ENCODE data around the gene RIPK1.
"Not testable (repeated sequence)": the region's sequence is repeated elsewhere in the genome, so short reads cannot be mapped to it uniquely, and the experiment has no call there.

RIPK1 gene

DNA sequence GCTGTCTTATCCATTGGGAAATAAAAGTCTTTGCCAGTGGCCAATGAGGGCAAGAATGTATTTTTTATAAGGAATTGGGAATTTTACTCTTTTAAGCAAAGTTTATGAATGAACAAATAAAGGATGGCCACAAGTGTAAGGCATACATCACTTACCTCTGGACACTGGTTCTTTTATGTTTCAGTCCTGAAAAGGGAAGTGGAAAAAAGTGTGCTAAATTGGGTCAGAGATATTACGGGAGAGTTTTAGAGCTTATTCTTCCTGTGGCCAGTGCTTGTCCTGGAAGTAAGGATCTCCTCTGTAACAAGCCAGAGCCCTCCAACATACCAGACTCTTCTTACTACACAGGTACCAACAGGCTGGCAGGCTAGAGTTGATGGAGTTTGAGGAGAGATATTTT lies 22.5 kb upstream of the RIPK1 start:
- no peak for DNase-seq (ENCODE audit: low read depth)

DNA sequence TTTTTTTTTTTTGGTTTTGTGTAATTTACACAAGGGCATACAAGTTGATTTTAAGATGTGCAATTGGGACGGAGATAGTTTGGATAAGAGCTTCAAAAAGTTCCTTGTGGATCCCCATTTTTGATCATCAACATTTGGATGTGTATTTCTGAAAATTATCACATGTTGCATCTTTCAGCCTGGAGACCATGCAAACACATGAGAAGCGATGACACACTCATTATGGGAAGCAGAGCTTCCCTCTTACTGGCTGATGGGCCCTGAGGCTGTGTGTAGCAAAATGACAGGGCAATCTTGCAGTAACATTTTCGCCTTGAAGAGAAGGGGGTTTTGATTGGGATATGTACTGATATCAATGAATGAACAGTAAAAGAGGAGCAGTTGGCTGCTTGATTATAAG lies 22.0 kb upstream of the RIPK1 start:
- DNase-seq (ENCODE audit: low read depth) = no peak

GRCh38 chr6:3048009-3048408 lies 20.3 kb upstream of the RIPK1 start:
- not testable (repeated sequence) for DNase-seq (ENCODE audit: low read depth)

DNA sequence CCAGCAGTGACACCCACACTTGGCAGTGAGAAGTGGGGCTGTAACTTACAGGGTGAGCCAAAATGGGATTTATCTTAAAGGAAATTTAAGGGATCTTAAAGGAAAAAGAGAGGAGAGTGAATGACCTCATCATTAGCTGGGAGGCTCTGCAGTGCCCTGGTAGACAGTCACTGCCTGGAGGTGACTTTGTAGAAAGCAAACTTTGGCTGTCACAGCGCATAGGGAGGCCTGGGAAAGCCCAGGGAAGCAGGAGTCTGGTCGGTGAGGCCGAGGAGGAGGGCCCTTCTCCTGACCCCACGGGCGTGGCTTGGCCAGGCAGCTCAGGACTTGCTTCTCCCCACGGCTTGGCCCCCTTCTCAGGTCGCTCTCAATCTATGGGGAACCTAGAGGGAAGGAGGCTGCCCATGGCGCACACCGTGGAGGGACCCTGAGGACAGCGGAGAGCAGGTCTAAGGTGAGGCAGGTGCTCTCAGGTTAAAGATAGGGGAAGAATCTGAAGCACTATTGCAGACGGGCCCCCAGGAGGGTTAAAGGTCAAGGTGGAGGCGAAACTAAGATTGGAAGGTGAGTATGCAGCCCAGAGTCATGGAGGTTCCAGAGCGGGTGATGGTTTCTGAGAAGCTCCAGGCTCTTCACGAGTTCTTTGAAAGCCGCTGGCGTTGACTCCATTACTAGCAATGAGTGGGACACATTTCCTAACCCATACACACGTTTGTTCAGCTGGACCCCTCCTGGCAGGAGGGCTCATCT lies 15.6 kb upstream of the RIPK1 start:
- no peak for DNase-seq (ENCODE audit: low read depth)

- DNase-seq (ENCODE audit: low read depth) = no peak
Measured at GRCh38 chr6:3053231-3053508, 15.1 kb upstream of the RIPK1 start.

DNA sequence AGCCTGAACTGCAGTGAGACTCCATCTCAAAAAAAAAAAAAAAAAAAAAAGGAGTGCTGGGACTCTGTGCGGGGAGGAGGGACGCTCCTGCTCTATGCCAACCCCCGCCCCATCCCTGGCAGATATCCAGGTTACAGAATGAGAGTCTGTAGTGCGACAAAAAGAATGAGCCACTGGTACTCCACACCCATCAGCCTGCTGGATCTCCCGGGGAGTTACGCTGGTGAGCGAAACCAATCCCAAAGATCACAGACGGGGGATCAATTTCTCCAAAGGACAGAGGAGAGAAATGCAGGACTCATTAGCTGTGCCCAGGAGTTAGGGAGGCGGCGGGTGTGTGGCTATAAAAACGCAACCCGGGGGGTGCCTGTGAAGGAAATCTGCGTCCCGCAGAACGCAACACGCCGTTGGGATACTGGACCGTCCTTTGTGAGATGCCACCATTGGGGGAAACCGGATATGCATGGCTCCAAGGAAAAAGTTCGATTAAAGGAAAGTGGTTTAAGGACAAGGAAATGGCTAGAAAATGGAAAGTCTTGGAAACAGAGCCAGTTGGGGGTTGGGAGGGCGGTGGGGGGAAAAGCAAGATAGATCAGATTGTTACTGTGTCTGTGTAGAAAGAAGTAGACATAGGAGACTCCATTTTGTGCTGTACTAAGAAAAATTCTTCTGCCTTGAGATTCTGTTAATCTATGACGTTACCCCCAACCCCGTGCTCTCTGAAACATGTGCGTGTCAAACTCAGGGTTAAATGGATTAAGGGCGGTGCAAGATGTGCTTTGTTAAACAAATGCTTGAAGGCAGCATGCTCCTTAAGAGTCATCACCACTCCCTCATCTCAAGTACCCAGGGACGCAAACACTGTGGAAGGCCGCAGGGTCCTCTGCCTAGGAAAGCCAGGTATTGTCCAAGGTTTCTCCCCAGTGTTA lies 13.8 kb upstream of the RIPK1 start:
- DNase-seq (ENCODE audit: low read depth) = not testable (repeated sequence)

GRCh38 chr6:3055158-3055499 lies 13.2 kb upstream of the RIPK1 start:
- not testable (repeated sequence) for DNase-seq (ENCODE audit: low read depth)

DNA sequence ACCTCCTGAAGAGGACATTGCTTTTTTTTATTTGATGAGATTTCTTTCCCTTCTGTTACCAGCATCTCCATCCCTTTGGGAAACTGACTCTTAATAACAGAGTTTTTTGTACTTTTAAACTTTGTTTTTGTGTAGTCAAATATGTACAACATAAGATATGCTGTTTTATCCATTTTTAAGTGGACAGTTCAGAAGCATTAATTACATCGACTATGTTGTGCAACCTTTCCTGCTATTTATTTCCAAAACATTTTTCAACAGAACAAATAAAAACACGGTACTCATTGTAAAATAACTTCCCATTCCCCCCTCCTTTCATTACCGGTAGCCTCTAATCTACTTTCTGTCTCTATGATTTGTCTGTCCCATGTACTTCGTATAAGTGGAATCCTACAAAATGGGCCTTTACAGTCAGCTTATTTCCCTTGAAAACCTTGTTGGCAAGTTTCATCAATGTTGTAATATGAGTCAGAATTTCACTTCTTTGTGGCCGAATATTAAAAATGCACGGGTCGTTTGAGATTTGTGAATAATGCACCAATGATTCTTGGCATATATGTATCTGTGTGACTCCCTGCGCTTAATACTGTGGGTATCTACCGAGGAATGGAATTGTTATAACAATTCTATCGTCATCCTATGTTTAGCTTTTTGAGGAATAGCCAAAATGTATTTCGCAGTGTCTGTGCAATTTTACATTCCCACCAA lies 11.1 kb upstream of the RIPK1 start:
- no peak for DNase-seq (ENCODE audit: low read depth)

DNA sequence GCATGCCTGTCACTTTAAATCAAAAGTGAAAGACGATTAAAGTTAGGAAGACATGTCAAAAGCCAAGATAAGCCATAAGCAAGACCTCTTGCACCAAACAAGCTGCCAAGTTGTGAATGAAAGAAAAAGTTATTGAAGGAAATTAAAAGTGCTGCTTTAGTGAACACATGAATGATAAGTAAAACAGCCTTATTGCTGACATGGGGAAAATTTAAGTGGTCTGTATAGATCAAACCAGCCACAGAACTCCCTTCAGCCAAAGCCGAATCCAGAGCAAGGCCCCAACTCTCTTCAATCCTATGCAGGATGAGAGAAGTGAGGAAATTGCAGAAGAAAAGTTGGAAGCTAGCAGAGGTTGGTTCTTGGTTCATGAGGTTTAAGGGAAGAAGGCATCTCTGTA lies 9.3 kb upstream of the RIPK1 start:
- DNase-seq (ENCODE audit: low read depth) = no peak

DNA sequence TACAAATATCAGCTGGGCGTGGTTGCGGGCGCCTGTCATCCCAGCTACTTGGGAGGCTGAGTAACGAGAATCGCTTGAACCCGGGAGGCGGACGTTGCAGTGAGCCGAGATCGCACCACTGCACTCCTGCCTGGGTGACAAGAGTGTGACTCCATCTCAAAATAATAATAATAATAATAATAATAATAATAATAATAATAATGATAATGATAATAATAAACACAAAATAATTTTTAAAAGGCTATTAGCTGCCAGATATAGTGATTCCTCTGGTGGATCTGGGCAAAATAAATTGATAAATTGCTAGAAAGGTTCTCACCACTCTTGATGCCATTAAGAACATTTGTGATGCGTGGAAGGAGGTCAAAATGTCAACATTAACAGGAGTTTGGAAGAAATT lies 8.2 kb upstream of the RIPK1 start:
- not testable (repeated sequence) for DNase-seq (ENCODE audit: low read depth)

DNA sequence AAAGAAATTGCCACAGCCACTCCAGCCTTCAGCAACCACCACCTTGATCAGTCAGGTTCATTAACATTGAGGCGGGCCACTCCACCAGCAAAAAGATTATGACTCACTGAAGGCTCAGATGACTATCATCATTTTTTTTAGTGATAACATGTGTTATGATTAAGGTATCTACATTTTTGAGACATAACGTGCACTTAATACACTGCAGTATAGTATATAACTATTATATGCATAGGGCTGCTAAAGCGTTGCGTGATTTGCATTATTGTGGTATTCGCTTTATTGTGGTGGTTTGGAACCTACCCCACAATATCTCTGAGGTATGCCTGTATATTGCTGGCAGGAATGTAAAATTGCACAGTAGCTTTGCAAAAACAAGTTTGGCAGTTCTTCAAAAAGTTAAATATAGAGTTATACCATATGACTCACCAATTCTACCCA lies 6.8 kb upstream of the RIPK1 start:
- no peak for DNase-seq (ENCODE audit: low read depth)

- not testable (repeated sequence) for DNase-seq (ENCODE audit: low read depth)
Measured at GRCh38 chr6:3063340-3063732, 5.0 kb upstream of the RIPK1 start.

DNA sequence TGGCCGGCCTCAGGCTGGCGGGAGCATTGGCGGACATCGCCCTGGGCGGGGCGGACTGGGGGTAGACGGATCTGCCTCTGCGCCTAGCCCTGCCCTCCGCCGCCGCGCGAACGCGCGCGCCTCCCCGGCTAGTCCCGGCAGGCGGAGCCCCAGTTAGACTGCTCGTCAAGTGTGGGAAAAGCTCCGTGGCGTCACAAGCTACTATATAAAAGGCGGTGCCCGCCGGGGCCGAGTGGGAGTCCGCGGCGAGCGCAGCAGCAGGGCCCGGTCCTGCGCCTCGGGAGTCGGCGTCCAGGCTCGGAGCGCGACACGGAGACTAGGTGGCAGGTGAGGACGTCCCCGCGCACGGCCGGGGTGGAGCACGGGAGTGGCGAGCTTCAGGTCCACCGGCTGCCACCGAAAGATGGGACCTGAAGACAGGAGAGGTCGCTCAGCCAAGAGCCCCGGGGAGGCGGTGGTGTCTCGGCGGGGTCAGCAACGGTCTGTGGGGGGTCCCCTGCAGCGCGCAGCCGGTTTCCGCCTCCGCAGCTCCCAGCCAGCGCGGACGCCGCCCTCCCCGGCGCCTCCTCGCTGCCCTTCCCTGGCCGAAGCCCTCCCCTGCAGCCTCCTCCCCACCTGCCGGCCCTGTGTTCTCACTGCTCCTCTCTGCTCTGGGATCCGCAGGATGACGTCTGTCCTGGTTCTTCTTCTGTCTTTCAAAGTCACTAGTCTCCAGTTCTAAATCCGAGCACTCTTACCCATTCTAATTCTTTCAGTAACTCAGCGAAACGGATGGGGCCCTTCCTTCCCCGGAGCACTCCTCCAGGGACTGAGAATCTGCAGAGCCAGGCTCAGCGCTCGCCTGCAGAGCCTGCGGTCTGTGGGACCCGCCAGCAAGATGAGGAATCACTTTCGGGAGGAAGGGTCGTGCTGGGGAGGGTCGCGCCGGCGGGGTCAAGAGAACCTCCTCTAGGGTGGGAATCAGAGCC lies 4.3 kb upstream of the RIPK1 start:
- DNase-seq (ENCODE audit: low read depth) = peak; percentile 83

DNA sequence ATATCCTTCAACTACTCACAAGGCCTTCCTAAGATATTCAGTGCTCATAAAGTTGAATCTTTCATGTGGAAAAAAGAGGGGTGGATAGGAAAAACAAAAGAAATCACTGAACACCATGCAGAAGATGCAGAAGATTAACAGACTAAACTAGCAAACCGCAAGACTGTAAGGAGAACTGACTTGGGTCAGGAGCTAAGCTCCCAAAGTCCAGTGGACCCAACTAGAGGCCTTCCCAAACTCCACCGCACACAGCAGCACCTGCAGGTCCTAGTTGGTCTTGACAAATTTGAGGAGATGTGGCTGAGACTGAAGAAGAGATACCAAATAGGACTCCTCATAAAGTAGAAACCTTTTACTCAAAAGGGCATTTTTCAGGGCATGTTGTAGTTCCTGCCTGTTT lies 3.3 kb downstream of the RIPK1 start:
- no peak for DNase-seq (ENCODE audit: low read depth)

GRCh38 chr6:3072798-3073197 lies 4.5 kb downstream of the RIPK1 start:
- no peak for DNase-seq (ENCODE audit: low read depth)

DNA sequence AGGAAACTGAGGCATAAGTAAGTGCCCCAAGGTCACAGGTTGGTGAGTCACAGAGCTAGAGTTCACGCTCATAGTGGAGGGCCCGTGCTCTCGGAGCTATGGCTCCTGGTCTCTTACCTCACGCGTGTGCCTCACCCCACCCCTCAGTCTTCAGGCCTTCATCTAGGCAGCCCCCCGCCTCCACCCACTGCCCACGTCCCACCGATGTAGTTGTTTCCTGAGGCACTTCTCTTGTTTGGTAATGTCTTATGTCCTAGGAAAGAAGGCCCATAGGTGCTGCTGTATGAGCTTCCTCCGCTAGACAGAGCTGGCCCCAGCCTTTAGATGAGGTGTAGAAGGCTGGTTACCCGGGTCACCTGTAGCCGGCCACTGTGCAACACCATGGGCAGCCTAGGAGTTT lies 5.1 kb downstream of the RIPK1 start:
- no peak for DNase-seq (ENCODE audit: low read depth)

- DNase-seq (ENCODE audit: low read depth) = no peak
Measured at GRCh38 chr6:3075772-3076113, 7.4 kb downstream of the RIPK1 start.

GRCh38 chr6:3076320-3076719 lies 8.0 kb downstream of the RIPK1 start:
- DNase-seq (ENCODE audit: low read depth) = no peak

- DNase-seq (ENCODE audit: low read depth) = no peak
Measured at GRCh38 chr6:3077430-3077829, 9.1 kb downstream of the RIPK1 start.

- not testable (repeated sequence) for DNase-seq (ENCODE audit: low read depth)
Measured at GRCh38 chr6:3078952-3079351, 10.7 kb downstream of the RIPK1 start.

DNA sequence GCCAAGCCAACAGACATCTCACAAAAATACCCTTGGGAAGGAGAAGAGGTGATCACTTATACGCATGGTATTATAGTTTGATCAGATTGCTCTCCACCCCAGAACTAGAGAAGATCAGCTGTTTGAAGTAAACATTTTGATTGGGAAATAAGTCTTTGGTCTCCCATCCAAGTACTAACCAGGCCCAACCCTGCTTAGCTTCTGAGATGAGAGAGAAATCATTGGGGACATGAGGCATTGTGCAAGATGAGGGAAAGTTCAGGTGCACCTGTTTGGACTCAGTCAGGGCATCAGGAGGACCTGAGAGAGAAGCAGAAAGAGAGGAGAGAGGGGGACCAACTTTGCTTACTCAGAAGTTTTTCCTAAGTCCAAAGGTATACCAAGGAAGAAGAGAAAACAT lies 11.4 kb downstream of the RIPK1 start:
- DNase-seq (ENCODE audit: low read depth) = no peak

- DNase-seq (ENCODE audit: low read depth) = no peak
Measured at GRCh38 chr6:3081960-3082359, 13.7 kb downstream of the RIPK1 start.

All from activated T-helper 1 cell treated with Interleukin-2 at 50 U/mL for 16 hours (primary cell).